GM18508 (cell line): ENCODE results near the gene BOK.
"Not testable (repeated sequence)": the region's sequence is repeated elsewhere in the genome, so short reads cannot be mapped to it uniquely, and the experiment has no call there.

Experiments
- ATAC-seq: cut with Tn5 transposase; IDR thresholded peaks from one replicate; pipeline ENCODE4 v1.9.1; 2021; ENCODE audit warnings: moderate number of reproducible peaks; ENCODE audit not compliant: insufficient read depth, unreplicated experiment

Gene BOK

DNA sequence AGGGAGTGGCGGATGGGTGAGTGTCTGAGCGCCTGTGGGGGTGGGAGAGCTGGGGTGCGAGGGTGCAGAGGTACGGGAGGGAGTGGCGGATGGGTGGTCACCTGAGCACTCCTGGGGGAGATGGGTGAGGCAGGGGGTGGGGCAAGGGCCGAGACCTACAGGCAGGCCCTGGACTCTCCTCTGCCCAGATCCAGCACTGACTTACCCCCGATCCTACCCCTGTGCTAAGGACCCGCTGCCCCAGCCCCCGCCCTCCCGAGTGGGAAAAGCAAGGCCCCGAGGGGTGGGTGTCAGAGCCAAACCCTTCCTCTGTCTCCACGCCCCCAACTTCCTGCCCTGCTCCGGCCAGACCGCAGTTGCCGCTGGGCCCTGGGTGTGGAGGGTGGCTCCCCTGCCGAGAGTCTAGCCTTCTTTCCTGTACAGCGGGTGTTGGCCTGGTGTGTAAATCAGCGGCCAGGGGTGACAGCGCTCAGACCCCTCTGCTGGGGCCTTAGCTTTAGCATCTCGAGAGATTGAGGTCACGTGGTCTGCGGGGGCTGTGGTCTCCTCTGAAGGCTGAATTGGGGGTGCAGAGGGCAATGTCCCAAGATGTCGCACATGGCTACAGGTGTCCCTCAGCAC lies 12.5 kb downstream of the BOK start:
- ATAC-seq: no peak

DNA sequence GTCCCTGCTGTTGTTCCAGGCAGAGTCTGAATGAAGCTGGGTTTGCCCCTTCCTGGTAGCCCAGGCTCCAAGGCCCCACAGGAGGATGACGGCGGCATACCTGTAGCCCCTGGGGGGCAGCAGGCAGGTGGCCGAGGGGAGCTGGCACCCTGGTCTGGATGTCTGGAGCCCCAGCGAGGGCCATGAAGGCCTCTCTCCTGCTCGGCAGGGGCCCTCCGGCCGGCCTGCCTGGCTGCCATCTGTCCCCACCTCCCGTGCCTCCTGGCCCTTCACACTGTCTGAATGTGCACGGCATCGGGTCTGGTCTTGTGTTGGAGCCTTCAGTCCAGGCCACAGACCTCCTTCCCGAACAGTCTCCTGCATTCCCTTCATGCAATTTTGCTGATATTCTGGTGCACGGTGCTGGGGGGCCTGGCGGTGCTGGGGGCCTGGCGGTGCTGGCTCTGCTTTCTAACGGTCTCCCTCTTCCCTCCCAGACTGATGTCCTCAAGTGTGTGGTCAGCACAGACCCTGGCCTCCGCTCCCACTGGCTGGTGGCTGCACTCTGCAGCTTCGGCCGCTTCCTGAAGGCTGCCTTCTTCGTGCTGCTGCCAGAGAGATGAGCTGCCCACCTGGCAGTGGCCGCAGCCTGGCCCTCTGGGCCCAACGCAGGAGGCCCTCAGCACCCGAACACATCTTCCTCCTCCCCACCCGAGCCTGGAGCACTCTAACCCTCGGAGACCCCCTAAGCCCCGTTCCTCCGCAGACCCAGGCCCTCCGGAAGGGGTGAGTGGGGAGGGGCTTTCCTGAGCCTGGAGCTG lies 13.5 kb downstream of the BOK start:
- ATAC-seq: no peak

DNA sequence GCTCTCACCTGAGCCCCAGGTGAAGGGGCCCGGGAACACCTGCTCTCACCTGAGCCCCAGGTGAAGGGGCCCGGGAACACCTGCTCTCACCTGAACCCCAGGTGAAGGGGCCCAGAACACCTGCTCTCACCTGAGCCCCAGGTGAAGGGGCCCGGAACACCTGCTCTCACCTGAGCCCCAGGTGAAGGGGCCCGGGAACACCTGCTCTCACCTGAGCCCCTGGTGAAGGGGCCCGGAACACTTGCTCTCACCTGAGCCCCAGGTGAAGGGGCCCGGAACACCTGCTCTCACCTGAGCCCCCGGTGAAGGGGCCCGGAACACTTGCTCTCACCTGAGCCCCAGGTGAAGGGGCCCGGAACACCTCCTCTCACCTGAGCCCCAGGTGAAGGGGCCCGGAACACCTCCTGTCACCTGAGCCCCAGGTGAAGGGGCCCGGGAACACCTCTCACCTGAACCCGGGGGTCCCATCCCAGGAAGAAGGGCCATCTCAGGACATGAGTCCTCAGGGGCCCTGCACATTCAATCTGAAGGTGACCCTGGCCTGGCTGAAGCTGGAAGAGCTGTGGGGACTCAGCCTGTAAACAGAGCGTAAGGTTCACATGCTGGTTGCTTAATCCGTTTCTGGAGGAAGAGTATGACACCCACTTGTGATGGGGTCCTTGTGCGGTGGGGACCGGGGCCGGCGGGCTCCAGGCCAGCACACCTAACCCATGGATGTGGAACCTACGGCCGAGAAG lies 14.5 kb downstream of the BOK start:
- ATAC-seq: not testable (repeated sequence)

DNA sequence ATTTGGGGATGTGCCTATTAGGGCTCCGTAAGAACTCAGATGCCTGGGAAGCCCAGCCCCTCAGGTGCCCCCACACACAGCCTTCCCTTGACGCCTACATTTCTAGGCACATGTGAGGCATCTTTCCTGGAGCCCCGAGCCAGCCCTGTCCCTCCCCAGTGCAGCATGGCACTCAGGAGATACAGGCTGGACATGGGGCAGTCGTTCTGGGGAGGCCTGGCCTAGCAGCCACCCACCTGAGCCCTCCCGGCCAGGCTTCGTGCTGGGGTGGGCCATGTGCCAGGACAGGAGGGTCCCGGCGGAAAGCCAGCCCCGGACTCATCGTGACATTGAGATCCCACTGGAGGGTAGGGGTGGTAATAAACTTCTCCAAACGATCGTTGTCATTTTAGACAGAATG lies 15.2 kb downstream of the BOK start:
- no peak for ATAC-seq

DNA sequence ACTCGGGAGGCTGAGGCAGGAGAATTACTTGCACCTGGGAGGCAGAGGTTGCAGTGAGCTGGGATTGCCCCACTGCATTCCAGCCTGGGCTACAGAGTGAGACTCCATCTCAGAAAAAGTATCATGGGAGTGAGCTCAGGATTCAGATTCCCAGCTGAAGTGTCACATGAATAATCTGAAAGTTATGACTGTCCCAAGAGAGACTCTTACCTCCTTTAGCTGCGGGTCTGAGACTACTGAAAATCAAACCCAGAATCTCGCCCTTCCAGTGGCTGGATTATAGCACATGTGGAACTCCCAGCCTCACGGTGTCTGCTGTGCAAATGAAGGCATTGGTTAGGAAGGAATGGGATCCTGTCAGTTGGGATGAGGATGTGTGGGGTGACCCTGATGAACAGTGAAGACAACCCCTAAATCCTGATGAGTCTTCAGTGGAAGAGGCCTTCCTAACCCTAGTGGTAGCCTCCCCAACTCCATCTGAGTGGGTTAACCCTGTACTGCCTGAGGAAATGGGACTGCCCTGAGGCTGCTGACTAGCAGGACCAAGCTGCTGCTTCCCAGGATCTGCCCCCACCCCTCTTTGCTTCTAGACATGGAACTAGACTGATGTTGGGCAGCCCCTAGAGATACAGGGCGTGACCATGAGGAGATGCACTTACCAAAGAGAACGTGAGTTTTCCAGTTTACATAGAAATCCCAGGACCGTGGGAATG lies 16.5 kb downstream of the BOK start:
- no peak for ATAC-seq

DNA sequence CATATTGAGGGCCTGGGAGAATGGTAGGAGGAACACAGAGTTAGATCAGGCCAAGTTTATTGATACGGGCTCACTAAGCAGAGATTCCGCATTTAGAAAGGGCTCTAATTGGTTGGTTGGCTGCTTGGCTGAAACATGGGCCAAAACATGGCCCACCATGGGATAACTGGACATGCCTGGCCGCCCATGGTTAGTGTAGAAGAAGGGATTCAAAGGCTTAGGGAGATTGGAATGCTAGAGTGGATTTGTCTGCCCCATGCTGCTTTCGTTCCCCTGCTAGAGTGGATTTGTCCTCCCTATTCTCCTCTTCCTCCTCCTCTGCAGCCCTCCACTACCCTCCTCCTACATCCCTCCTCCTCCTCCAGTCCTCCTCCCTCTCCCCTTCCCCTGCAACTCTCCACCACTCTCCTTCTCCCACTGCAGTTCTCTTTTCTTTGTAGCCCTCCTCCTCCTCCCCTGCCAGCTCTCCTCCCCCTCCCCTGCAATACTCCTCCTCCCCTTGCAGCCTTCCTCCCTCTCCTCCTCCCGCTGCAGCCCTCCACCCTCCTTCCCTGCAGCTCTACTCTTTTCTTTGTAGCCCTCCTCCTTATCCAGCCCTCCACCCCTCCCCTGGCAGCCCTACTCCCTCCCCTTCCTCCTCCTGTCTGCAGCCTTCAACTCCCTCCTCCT lies 17.2 kb downstream of the BOK start:
- no peak for ATAC-seq

DNA sequence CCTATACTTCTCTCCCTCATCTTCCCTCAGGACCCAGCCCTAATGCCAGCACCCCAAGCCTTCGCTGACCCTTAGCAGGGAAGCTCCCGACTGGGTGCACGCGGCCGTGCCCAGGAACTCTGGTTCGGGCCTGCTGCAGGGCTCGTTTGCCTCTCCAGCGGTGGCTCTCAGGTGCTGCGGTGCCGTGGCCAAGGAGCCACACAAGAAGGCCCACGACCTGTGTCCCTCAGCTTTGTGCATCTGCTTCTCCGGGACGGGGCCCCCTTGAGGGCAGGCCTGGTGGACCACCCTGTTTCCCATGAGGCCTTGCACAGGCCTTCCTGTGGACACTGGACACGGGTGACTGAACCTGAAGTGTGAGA lies 17.7 kb downstream of the BOK start:
- no peak for ATAC-seq

DNA sequence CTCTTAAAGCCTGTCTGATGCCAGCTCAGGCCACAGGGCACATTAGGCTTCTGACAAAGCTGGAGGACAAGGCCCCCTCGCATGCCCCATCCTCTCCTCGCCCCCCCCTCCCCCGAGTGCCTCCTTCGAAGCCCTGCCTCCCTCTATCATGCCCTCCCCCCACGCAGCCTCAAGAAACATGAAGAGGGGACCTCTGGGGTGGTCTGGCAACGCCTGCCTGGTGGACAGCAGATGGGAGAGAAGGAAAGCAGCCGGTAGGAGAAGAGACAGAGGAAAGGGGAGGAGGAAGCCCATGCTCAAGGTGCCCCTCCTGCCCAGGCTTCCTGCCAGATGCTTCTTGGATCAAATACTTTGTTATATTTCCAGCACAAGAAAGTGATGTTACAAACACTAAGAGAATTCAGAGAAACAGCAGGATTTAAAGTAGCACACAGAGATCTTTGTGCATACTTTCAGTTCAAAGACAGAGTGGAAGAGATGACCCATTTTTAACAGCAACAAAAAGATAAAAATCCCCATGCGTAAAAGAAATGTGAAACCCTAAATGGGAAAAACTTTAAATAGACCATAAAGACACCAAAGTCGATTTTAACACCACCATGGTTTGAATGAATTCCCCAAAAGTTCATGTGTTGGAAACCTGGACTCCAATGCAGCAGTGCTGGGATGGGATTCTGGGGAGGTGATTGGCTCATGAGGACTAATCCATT lies 19.0 kb downstream of the BOK start:
- no peak for ATAC-seq

DNA sequence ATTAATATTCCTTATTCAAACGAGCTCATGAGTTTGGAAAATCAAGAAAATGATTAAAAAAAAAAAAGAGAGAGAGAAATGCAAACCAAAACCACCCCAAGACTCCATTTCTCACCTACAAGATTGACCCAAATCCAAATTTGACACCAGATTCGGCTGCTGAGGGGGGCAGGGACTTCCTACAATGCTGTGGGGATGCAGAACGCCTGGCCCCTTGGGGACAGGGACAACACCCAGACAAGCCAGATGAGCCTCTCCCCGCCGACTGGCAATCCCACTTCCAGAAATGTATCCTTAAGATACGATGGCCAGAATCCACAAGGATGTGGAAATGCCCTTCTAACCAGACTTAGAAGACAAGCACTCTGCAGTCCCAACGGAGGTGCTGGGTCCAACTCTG lies 20.7 kb downstream of the BOK start:
- no peak for ATAC-seq

DNA sequence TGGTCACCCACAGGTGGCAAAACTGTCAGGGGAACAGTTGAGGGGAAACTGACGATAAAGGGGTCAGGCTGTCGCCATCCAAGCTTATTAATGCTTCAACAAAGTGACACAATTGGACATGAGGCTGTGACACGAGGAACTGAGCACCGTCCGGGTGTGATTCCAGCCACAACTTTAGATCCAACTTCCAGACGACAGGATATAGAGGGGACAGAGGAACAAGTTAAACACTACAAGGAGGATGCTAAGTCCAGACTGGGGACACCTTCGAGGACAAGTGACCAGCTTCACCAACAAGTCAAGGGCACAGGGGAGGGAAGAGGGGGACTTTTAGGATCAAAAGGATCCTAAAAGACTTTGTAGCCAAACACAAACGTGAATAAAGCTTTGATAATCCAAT lies 23.8 kb downstream of the BOK start:
- no peak for ATAC-seq

DNA sequence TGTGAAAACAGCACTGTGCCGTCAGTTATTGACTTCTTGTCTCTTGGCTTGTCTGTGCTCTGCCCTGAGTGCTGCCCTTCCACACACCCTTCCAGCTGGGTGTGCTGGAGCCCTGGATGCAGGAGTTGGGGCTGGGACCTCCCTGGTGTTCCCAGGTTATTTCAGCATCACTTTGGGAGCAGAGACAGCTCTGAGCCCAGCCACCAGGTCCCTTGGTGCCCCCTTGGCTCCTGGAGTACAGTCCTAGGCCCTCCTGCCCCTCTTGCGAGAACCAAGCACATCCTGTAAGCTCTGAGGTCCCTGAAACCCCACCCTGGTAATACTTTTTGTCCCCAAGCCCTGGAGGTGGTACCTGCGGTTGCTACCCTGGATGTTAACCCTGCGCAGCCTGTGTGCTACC lies 24.3 kb downstream of the BOK start:
- ATAC-seq: no peak

DNA sequence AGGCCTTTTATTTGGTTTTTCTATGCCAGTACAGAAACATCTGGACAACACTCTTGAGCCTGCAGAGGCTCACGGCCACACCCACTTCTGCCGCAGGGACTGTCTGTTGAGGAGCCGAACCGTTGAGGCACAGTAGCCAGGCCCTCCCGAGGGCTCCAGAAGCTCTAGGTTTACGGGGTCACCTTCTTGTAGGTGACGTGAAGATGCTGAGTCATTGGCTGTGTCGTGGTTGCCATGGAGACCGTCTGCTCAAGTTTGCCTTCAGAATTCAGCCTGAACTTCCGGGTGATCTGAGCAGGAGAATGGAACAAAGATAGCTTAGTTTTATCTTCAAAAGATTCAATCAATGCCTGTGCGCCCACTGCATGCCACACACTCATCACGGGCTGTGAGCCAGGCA lies 25.9 kb downstream of the BOK start:
- no peak for ATAC-seq

DNA sequence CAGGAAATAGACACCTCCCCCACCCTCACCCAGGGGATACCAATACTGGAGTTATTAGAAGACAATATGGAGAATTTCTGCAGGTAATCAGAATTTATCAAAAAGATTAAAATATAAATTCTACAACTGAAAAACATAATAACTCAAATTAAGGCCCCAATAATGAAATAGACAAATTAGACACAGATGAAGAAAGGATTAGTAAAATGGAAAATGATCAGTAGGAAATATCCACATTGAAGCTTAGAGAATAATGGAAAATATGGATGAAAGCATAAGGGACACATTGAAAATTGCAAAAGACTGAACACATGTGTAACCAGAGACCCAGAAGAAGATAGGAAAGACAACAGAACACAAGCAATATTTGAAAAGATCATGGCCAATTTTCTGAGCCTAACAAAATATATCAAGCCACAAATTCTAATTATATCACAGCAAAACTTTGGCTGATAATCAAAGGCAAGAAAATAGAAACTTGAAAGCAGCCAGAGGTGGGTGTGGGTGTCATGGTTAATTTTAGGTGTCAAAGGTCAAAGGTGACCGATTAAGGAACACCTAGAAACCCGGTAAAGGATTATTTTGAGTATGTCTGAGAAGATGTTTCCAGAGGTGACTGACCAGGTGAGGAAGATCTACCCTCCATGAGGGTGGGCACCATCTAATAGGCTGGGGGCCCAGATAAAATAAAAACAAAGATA lies 28.2 kb downstream of the BOK start:
- ATAC-seq: no peak

DNA sequence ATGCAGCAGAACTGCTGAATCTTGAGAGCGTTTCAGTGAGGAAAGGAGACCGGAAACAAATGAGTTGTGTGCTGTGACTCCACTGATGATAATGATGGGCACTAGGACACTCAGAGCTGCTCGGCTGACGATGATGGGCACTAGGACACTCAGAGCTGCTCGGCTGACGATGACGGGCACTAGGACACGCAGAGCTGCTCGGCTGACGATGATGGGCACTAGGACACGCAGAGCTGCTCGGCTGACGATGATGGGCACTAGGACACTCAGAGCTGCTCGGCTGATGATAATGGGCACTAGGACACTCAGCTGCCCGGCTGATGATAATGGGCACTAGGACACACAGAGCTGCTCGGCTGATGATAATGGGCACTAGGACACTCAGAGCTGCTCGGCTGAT lies 31.3 kb downstream of the BOK start:
- not testable (repeated sequence) for ATAC-seq

DNA sequence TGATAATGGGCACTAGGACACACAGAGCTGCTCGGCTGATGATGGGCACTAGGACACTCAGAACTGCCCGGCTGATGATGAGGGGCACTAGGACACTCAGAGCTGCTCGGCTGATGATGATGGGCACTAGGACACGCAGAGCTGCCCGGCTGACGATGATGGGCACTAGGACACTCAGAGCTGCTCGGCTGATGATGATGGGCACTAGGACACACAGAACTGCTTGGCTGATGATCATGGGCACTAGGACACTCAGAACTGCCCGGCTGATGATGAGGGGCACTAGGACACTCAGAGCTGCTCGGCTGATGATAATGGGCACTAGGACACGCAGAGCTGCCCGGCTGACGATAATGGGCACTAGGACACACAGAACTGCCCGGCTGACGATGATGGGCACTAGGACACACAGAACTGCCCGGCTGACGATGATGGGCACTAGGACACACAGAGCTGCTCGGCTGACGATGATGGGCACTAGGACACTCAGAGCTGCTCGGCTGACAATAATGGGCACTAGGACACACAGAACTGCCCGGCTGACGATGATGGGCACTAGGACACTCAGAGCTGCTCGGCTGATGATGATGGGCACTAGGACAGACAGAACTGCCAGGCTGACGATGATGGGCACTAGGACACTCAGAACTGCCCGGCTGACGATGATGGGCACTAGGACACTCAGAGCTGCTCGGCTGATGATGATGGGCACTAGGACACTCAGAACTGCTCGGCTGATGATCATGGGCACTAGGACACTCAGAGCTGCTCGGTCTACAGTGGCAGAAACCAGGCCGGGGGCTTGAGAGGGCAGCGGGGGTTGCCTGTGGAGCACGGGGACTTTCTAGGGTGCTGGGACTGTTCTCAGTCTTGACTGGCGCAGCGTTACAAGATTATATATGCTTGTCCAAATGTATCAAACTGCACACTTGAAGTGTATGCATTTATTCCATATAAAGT lies 32.2 kb downstream of the BOK start:
- not testable (repeated sequence) for ATAC-seq

DNA sequence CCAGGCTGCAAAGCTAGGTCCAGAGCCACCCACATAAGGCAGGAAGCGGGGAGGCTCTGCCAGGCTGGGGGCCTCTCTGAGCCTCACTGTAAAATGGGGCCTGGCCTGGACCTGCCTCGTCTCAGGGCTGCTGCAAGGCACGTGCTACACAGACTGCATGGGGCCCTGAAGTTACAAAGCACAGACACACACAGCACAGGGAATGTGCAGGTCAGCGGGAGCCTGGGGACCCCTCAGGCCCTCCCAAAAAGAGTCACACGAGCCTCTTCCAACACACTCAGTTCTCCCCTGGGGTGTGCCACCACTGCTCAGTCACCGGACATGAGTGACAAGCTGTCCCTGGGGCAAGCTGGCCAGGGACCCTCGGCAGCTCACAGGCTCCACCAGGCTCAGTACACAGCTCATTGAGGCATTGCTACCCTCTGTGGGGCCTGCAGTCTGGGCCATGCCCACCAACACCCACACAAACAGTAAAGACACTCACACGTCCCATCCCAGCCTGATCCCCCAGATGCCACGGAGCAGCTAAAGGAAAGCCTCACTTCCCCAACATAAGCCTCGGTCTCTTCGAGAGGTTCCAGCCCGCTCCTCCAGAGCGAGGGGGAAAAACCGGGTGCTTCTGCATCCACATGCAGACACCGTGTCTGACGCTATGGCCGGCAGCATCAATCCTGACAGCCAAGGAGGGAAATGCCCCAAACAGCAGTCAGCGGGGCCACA lies 33.7 kb downstream of the BOK start:
- no peak for ATAC-seq

DNA sequence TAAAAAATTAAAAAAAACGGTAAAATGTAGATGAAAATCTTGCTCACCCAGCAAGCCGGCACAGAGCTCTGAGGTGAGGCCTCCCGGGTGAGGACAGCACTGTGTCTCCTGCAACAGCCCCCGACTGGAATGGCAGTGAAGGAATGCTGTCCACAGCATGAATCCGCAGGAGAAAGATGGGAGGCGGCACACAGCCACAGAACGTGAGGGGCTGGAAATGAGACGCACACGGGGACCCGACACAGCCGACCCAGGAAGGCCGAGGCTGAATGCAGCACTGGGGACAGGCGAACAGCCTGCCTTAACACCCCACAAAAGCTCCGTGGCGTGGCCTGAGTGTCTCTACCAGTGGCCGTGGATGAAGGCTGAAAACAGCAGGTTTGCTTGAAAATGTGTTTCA lies 34.7 kb downstream of the BOK start:
- ATAC-seq: no peak
